ENCODE data around the gene DEGS2.

GRCh38 chr14:100110816-100111215 lies 48.6 kb downstream of the DEGS2 start:
- no peak for TF ChIP-seq POLR2A (IDR thresholded peaks at IDR 0.05; ENCODE audit: low read depth, low read length)
- no peak for TF ChIP-seq POLR2AphosphoS5 (IDR thresholded peaks at IDR 0.05; ENCODE audit: low read depth, low read length)
- no peak for TF ChIP-seq TAF1 (IDR thresholded peaks at IDR 0.05; ENCODE audit: borderline replicate concordance, low read depth, low read length)

Data from GM12892 (cell line).